HG03064 (cell line): ENCODE results near the gene EPC2.
"Not testable (repeated sequence)": the region's sequence is repeated elsewhere in the genome, so short reads cannot be mapped to it uniquely, and the experiment has no call there.

Experiments used
- ATAC-seq: cut with Tn5 transposase; IDR thresholded peaks from one replicate; pipeline ENCODE4 v1.9.1; 2021; ENCODE audit warnings: low read depth; ENCODE audit not compliant: unreplicated experiment

The EPC2 gene

DNA sequence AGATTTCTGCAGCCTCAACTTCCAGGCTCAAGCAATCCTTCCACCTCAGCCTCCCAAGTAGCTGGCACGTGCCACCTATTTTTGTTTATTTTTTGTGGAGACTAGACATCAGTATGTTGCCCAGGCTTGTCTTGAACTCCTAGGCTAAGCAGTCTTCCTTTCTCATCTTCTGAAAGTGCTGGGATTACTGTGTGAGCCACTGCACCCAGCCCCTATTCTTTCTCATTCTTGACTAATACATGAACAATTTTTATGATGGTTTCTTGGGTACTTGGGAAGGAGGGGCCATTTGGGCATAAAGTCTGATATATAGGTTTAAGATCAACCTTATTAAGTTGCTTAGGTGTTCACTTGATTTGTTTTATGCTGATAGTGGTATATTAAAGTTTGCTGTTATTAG, 26.2 kb downstream of the EPC2 start:
- ATAC-seq, result no peak

DNA sequence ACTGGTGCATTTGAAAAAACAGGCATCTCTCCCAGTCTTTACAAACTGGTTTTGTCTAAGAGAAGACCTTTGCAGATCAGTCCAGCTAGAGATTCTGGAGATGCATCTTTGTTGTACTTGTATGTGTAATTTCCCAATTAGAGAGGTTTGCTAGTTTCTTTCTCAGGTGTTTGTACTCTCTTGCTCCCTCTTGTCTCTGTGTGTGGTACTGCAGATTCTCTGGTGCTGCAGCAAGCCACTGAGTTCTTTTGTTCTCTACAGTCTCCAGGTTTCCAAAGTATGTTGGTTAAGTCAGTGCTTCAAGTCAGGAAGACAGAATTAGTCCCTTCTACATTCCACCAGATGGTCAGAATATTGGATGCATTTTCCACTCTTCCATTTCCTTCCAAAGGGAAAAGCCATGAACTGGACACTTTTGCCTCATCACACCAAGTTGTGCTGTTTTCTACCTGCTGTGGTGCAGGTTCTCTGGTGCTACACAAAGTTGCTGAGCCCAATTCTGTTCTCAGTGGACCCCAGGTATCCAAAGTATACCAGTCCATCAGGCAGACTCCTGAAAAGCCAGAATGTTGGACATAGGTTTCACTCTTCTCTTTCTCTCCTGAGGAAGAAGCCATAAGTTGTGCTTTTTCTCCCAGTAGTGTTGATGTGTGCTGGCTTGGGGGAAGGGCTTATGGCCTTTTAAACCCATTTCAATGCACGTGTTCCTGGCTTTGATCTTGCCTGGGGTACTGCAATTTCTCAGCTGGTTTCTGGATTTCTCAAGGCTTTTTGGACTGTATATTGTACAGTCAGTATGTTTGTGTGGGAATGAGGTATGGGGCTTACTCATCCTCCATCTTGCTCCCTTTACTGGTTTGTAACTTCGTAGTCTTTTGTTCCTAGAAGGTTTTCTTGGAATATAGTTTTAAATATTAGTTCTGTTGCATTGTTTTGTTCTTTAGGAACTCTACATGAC, 29.8 kb downstream of the EPC2 start:
- ATAC-seq, result no peak

DNA sequence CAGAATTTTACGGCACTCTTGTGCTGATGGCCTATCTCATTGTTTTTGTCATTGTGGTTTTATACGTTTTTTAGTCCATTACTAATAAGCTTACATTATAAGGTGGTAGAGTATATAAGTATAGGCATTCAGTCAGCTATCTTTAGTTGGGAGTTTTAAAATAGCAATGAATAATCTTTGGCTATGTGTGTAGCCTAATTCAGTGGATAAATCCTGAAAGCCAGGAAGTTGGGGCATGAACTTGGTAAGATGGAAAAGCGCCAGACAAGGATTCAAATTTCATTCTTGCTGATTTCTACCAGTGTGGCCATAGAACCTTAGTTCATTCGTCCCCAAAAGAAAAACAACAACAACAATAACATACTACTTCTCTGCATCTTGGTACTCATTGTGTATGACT, 31.2 kb downstream of the EPC2 start:
- no peak for ATAC-seq

DNA sequence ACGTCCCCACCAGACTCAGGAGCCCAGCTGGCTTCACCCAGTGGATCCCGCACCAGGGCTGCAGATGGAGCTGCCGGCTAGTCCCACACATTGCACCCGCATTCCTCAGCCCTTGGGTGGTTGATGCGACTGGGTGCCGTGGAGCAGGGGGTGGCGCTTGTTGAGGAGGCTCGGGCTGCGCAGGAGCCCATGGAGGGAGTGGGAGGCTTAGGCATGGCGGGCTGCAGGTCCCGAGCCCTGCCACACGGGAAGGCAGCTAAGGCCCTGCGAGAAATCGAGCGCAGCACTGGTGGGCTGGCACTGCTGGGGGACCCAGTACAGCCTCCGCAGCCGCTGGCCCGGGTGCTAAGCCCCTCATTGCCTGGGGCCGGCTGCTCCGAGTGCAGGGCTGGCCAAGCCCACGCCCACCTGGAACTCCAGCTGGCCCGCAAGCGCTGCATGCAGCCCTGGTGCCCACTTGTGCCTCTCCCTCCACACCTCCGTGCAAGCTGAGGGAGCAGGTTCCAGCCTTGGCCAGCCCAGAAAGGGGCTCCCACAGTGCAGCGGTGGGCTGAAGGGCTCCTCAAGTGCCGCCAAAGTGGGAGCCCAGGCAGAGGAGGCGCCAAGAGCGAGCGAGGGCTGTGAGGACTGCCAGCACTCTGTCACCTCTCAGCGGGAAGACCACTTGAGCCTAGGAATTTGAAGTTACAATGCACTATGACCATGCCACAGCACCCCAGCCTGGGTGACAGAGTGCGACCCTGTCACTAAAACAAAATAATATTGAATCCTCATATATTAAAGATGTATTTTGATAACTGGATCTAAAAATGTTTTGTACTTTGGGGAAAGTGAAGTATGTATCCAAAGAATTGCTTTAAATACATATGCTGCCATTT, 34.0 kb downstream of the EPC2 start:
- ATAC-seq, result not testable (repeated sequence)

DNA sequence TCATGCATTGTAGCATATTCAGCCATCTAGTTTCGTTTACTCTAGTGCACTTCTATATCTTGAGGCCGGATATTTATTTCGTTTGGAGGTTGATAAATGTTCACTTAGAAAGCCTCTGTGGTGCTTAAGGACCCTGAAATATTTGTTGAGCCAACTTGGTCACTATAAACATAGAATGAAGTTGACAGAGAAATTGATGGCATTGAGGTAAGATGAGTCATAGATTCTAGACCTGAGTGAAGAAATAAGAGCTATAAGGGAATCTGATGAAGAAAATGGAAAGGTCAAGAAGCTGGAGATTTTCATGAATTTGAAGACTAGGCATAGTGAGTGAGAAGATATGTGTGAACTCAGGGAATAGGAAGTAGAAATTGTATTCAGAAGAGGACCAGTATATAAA, 35.9 kb downstream of the EPC2 start:
- ATAC-seq, result no peak

DNA sequence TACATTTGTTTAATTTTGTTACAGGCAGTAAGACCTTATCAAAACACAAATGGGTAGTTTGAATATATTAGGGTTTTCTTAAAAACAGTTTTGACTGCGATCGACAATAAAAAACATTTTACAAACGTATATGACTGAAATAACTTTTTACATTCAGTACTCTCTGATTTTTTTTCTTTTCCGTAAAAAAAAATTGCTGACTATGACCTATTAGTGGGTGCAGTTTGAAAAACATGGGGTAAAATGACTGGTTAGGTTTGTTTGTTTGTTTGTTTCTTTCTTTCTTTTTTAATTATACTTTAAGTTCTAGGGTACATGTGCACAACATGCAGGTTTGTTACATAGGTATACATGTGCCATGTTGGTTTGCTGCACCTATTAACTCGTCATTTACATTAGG, 36.9 kb downstream of the EPC2 start:
- no peak for ATAC-seq

DNA sequence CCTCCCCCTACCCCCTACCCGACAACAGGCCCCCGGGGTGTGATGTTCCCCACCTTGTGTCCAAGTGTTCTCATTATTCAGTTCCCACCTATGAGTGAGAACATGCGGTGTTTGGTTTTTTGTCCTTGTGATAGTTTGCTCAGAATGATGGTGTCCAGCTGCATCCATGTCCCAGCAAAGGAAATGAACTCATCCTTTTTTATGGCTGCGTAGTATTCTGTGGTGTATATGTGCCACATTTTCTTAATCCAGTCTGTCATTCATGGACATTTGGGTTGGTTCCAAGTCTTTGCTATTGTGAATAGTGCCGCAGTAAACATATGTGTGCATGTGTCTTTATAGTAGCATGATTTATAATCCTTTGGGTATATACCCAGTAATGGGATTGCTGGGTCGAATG, 37.3 kb downstream of the EPC2 start:
- ATAC-seq, result not testable (repeated sequence)

DNA sequence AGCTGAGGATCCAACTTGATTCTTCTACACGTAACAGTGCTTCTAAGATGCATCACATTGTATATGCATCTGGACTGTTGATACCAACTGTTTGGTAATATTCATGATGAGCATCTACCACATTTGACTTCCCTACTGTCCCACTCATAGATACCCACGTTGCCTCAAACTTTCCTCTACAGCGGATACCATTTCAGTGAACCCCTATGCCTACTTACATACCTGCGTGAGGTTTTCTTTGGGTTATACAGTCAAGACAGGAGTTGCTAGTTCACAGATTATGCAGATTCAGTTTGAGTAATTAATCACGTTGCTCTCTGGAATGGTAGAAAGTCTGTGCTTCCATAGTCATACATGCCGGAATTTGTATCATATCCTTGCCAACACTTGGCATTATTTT, 40.0 kb downstream of the EPC2 start:
- ATAC-seq, result no peak

DNA sequence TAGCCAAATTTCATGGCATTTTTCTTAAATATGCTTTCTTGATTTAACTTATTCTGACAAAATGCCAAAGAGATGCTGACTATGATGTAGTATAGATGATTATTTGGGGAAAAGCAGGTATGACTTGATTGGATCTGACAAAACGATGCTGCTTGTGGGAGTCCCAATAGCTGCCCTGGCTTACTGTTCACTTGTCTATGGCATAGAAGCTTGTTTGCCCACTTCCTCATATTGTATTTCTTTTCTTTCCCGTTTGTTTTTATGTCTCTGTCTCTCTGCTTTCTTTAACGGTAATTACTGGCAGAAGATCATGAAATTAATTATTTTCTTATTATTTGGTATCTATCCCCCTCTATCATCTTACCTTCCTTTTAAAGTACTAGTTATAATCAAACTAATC, 43.0 kb downstream of the EPC2 start:
- ATAC-seq, result no peak

DNA sequence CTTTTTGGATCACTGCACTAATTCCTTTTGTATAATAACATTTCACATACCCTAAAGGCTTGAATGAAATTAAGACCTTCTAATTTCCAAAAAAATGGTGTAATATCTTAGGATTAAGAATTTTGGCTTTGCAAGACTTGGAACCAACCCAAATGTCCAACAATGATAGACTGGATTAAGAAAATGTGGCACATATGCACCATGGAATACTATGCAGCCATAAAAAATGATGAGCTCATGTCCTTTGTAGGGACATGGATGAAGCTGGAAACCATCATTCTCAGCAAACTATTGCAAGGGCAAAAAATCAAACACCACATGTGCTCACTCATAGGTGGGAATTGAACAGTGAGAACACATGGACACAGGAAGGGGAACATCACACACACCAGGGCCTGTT, 43.5 kb downstream of the EPC2 start:
- ATAC-seq, result not testable (repeated sequence)

DNA sequence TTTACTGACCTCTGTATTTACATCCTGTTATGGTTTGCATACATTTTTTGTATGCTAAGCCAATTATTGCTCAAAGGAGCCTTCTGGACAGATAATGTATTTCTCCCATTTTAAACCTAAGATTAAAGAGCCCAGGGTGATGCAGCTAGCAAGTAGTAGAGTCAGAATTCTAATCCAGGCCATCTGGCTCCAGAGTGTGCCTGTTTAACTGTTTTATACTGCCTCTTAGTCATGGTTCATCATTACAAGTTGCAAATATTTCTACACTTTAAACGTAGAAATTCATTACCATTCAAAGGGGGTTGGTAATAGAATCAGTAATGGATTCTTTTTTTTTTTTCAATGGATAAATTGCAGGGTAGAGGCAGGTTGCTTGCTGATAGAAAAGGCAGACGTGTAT, 52.4 kb downstream of the EPC2 start:
- no peak for ATAC-seq

DNA sequence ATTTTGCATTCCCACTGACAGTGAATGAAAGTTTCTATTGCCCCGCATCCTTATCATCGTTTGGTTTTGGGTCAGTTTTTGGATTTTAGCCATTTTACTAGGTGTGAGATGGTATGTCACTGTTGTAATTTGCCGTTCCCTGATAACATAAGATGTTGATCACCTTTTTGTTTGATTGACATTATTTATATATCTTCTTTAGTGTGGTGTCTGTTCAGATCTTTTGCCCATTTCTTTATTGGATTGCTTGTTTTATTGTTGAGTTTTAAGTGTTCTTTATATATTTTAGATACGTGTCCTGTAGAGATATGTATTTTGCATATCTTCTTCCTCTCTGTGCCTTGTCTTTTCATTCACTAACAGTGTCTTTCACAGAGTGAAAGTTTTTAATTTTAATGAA, 55.3 kb downstream of the EPC2 start:
- ATAC-seq, result no peak

DNA sequence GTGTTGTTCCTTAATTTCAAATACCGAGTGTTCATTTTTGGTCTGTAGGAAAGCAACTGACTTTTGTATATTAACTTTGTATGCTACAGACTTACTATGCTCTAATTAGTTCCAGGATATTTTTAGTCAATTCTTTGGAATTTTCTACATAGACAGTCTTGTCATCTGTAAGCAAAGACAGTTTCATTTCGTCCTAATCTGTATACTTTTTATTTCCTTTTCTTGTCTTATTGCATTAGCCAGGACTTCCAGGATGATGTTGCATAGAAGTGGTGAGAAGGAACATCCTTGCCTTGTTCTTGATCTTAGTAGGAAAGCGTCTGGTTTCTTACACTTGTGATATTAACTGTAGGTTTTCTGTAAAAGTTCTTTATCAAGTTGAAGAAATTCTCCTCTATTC, 56.5 kb downstream of the EPC2 start:
- ATAC-seq, result no peak

DNA sequence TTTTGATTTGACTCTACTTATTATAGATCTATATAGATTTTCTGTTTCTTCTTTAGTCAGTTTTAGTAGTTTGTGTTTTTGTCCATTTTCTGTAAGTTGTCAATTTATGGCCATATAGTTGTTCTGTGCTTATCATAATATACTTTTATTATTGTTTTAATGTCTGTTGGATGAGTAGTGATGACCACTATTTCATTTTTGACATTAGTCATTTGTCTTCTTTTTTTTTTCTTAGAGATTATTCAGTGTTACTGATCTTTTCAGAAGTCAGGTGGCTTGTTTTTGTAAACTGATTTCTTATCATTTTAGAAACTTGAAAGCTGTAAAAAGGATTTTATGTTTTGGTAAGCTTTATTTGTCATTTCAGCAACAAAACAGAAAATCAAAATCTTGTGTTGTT, 57.3 kb downstream of the EPC2 start:
- no peak for ATAC-seq

DNA sequence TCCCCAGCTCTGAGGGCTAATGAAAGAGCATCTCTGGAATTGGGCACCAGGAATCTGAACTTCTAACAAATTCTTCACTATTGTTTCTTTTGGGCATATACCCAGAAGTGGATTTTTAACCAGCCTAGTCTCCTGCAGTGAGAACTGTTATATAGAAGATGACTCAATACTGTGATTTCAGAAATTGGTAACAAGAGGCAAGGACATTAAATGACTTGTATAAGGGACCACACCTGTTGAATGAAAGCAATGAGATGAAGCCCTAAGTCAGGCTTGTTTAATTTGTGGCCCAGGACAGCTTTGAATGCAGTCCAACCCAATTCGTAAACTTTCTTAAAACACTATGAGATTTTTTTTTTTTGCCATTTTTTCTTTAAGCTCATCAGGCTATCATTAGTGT, 57.9 kb downstream of the EPC2 start:
- no peak for ATAC-seq

DNA sequence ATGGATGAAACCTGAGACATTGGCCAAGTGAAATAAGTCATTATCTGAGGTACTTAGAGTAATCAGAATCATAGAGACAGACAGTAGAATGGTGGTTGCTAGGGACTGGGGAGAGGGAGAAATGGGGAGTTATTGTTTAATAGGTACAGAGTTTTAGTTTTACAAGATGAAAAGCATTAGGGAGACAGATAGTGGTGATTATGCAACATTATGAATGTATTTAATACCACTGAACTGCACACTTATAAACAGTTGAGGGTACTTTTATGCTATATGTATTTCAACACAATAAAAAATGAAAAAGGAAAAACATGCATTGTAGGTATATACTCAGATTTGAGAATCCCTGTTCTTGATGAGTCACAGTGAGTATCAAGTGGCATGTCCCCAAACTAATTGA, 59.7 kb downstream of the EPC2 start:
- no peak for ATAC-seq

DNA sequence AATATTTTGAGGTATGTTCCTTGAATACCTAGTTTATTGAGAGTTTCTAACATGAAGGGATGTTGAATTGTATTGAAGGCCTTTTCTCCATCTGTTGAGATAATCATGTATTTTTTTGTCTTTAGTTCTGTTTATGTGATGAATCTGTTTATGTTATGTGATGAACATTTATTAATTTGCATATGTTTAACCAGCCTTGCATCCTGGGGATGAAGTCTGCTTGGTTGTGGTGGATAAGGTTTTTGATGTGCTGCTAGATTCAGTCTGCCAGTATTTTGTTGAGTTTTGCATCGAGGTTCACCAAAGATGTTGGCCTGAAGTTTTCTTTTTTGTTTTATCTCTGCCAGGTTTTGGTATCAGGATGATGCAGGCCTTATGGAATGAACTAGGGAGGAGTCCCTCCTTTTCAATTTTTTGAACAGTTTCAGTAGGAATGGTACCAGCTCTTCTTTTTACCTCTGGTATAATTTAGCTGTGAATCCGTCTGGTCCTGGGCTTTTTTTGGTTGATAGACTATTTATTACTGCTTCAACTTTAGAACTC, 71.9 kb downstream of the EPC2 start:
- ATAC-seq, result no peak

DNA sequence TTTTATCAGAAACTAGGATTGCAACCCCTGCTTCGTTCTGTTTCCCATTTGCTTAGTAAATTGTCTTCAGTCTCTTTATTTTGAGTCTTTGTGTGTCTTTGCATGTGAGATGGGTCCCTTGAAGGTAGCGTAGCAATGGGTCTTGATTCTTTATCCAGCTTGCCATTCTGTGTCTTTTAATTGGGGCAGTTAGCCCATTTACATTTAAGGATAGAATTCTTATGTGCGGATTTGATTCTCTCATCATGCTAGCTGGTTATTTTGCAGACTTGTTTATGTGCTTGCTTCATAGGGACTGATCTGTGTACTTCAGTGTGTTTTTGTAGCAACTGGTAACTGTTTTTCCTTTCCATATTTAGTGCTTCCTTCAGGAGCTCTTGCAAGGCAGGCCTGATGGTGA, 73.5 kb downstream of the EPC2 start:
- ATAC-seq, result no peak

DNA sequence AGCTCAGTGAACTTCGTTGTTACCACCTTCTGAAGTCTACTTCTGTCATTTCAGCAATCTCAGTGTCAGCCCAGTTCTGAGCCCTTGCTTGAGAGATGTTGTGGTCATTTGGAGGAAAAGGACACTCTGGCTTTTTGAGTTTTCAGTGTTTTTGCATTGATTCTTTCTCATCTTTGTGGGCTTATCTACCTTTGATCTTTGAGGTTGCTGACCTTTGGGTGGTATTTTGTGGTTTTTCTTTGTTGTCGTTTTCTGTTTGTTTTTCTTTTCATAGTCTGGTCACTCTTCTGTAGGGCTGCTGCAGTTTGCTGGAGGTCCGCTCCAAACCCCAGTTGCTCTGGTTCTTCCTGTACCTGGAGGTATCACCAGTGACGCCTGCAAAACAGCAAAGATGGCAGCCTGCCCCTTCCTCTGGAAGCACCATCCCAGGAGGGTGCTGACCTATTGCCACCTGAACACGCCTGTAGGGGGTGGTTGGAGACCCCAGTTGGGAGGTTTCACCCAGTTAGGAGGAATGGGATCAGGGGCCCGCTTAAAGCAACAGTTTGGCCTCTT, 74.7 kb downstream of the EPC2 start:
- no peak for ATAC-seq

DNA sequence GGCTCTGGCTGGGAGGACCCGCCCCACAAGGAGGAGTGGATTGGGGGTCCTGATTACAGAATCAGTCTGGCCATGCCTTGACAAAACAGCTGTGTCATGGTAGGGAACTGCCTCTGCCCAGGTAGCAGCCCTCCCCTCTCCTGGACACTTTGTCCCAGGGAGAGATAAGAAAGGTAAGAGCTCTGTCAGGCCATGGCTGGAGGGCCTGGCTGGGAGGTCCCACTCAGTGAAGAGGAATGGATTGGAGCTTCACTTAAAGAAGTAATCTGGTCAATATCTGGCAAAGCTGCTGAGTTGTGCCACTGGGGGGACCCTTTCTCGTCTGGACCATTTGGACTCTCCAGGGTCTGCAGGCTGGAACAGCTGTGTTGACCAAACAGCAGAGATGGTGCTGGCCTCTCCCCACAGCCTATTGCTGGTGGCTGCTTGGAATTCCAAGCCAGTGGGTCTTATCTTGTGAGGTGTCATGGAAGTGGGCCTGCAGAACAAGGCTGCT, 75.4 kb downstream of the EPC2 start:
- no peak for ATAC-seq

DNA sequence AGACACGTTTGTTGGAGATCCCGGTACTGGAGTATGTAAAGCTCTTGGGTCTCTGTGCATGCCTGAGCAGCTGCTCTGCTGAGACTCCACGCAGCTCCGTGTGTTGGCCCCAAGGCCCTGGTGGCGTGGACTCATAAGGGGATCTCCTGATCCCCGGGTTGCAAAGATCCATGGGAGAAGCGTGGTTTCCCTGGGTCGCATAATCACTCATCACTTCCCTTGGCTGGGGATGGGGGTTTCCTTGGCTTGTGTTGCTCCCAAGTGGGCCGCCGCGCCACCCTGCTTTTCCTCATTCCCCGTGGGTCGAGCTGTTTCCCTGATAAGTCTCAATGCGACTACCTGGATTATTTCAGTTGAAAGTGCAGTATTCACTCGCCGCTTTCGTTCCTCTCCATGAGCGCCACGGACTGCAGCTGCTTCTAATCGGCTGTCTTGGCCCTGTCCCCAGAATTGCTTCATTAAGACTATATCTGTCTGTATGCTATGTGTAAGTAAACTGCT, 76.0 kb downstream of the EPC2 start:
- no peak for ATAC-seq
